Keratinocyte (primary cell): Measurements from ENCODE around the gene C1R. TPM values are rescaled to one million over a fixed set of nuclear protein-coding genes. Genes with fewer than 3 reads are reported as not detected.
"Not testable (repeated sequence)": the region's sequence is repeated elsewhere in the genome, so short reads cannot be mapped to it uniquely, and the experiment has no call there.

Source experiments
- DNase-seq: peaks from one replicate; pipeline ENCODE4 v3.0.0-alpha.2; 2011; ENCODE audit warnings: low read depth, missing footprints, low spot score
- FAIRE-seq: peaks from 2 replicates; lab custom pipeline; 2011; peaks lifted over from hg19 to GRCh38; lab: Jason Lieb, UNC
- H2AFZ ChIP-seq: 2 replicates; pipeline ENCODE4 v1.6.0; 2012; ENCODE audit warnings: low read length, control low read depth, inconsistent platforms; ENCODE audit not compliant: control insufficient read depth
- H3K27ac ChIP-seq: 2 replicates; pipeline ENCODE4 v1.5.1; 2011; ENCODE audit warnings: low read length; ENCODE audit not compliant: control insufficient read depth, insufficient read depth
- H3K27me3 ChIP-seq: 3 replicates; pipeline ENCODE4 v1.6.0; 2011; ENCODE audit warnings: low read length; ENCODE audit not compliant: control insufficient read depth, insufficient read depth; ENCODE audit errors: extremely low read depth
- H3K36me3 ChIP-seq, 2 experiments: 2 replicates in 1 of 2; 3 replicates in 1 of 2; pipeline ENCODE4 v1.5.1; 2011; ENCODE audit warnings: low read length in 2 of 2, mild to moderate bottlenecking in 1 of 2; ENCODE audit not compliant: control insufficient read depth in 2 of 2, insufficient read depth in 2 of 2; ENCODE audit errors: extremely low read depth in 1 of 2
- H3K4me1 ChIP-seq: 3 replicates; pipeline ENCODE4 v1.5.1; 2011; ENCODE audit warnings: low read length; ENCODE audit not compliant: control insufficient read depth, insufficient read depth; ENCODE audit errors: extremely low read depth
- H3K4me2 ChIP-seq: 3 replicates; pipeline ENCODE4 v1.6.0; 2011; ENCODE audit warnings: low read depth, low read length; ENCODE audit not compliant: control insufficient read depth, insufficient read depth; ENCODE audit errors: extremely low read depth
- H3K4me3 ChIP-seq, 3 experiments: fragments of 200-600 bp in 1 of 3; sonication (generic) in 1 of 3; 2 replicates in 2 of 3; 3 replicates in 1 of 3; pipeline ENCODE4 v1.5.1; 2011 to 2016; ENCODE audit warnings: low read length in 3 of 3, mild to moderate bottlenecking in 3 of 3, control low read depth in 2 of 3, inconsistent platforms in 1 of 3, low read depth in 1 of 3, mixed read lengths in 1 of 3, mixed run types in 1 of 3, moderate library complexity in 1 of 3; ENCODE audit not compliant: control insufficient read depth in 2 of 3, insufficient read depth in 2 of 3; ENCODE audit errors: extremely low read depth in 1 of 3
- H3K79me2 ChIP-seq: 2 replicates; pipeline ENCODE4 v1.6.0; 2012; ENCODE audit warnings: low read length; ENCODE audit not compliant: control insufficient read depth, insufficient read depth
- H3K9ac ChIP-seq: 3 replicates; pipeline ENCODE4 v1.6.0; 2011; ENCODE audit warnings: low read length; ENCODE audit not compliant: control insufficient read depth, insufficient read depth; ENCODE audit errors: extremely low read depth
- H3K9me1 ChIP-seq: 3 replicates; pipeline ENCODE4 v1.6.0; 2011; ENCODE audit warnings: low read length; ENCODE audit not compliant: control insufficient read depth, insufficient read depth; ENCODE audit errors: extremely low read depth
- H3K9me3 ChIP-seq: 2 replicates; pipeline ENCODE4 v1.5.1; 2012; ENCODE audit warnings: low read depth, low read length; ENCODE audit not compliant: control insufficient read depth
- H4K20me1 ChIP-seq: 3 replicates; pipeline ENCODE4 v1.6.0; 2011; ENCODE audit warnings: low read length; ENCODE audit not compliant: control insufficient read depth, insufficient read depth; ENCODE audit errors: extremely low read depth
- CTCF ChIP-seq, 3 experiments: IDR thresholded peaks in 1 of 3; conservative IDR thresholded peaks in 1 of 3; optimal IDR thresholded peaks in 1 of 3; 2 replicates in 2 of 3; 3 replicates in 1 of 3; pipeline versions ENCODE3 to v1.5.1; 2011; ENCODE audit warnings: low read length in 3 of 3, mild to moderate bottlenecking in 3 of 3, moderate library complexity in 2 of 3, control low read depth in 1 of 3, inconsistent platforms in 1 of 3; ENCODE audit not compliant: insufficient read depth in 2 of 3; ENCODE audit errors: extremely low read depth in 1 of 3
- EZH2 ChIP-seq: IDR thresholded peaks from one replicate; pipeline ENCODE4 v1.6.1; 2012; ENCODE audit warnings: inconsistent platforms, mild to moderate bottlenecking, low read length, moderate library complexity
- dilution Hi-C: fragments of 300-500 bp; cut with MboI; formaldehyde crosslinking; loops from one replicate; pipeline ENCODE4 v1.7.0; 2020; ENCODE audit warnings: low sequenced_read_pairs; ENCODE audit not compliant: extremely low pct_ligation_motif_present
- polyA plus RNA-seq, 5 experiments: library from polyadenylated mRNA; depleted of rRNA in 3 of 5; stranded (reverse) in 3 of 5; stranded (forward) in 1 of 5; unstranded in 1 of 5; fragments of >200 nt; gene quantifications; 1 replicate in 1 of 5; 2 replicates in 3 of 5; 3 replicates in 1 of 5; pipeline versions ENCODE4 v1.2.1 to v1.2.3, GENCODE V29; 2011 to 2012; ENCODE audit warnings: missing spikeins in 2 of 5, low read depth in 1 of 5, low replicate concordance in 1 of 5

Gene C1R
- polyA plus RNA-seq, 1 donor (not counting 4 experiments of a cell fraction or from before 2014, with no cell fraction given), result 2.8 TPM

- no peak for TF ChIP-seq CTCF (optimal IDR thresholded peaks at IDR 0.05 in 1 of 3, IDR thresholded peaks at IDR 0.05 in 1 of 3, conservative IDR thresholded peaks at IDR 0.05 in 1 of 3; ENCODE audit: extremely low read depth in 1 of 3, insufficient read depth in 2 of 3, low read length in 3 of 3)
- no peak for TF ChIP-seq EZH2
These were observed 33.3 kb downstream of the C1R start for GRCh38 chr12:7058850-7059395.

GRCh38 chr12:7058163-7058845 is 33.9 kb downstream of the C1R start:
- Histone ChIP-seq H3K9me3 (no peaks in the 10 kb centered on the region), H4K20me1 (no peaks in the 10 kb centered on the region), H3K4me2 (no peak overlapping the region), H3K4me1 (peaks cover 5% of the 10 kb centered on the region), H3K27ac (no peak overlapping the region), H3K9ac (no peak overlapping the region), H3K36me3 (no peaks in the 10 kb centered on the region), H3K4me3 (no peak overlapping the region), H3K9me1 (no peaks in the 10 kb centered on the region), H2AFZ (no peak overlapping the region), H3K27me3 (no peaks in the 10 kb centered on the region), H3K79me2 (no peaks in the 10 kb centered on the region)
- DNase-seq, result no peak
- no peak for FAIRE-seq
- TF ChIP-seq EZH2, result no peak
- no peak for TF ChIP-seq CTCF (optimal IDR thresholded peaks at IDR 0.05 in 1 of 3, IDR thresholded peaks at IDR 0.05 in 1 of 3, conservative IDR thresholded peaks at IDR 0.05 in 1 of 3; ENCODE audit: extremely low read depth in 1 of 3, insufficient read depth in 2 of 3, low read length in 3 of 3)
- dilution Hi-C loops, result no loop called here

More at GRCh38 chr12:7058850-7059395, 33.3 kb downstream of the C1R start:
- Histone ChIP-seq H3K4me1 (peaks cover 5% of the 10 kb centered on the region), H3K79me2 (no peaks in the 10 kb centered on the region), H4K20me1 (no peaks in the 10 kb centered on the region), H3K4me2 (no peak overlapping the region), H3K9ac (no peak overlapping the region), H3K9me1 (no peaks in the 10 kb centered on the region), H2AFZ (no peak overlapping the region), H3K9me3 (no peaks in the 10 kb centered on the region), H3K4me3 (no peak overlapping the region), H3K27ac (no peak overlapping the region), H3K27me3 (no peaks in the 10 kb centered on the region), H3K36me3 (no peaks in the 10 kb centered on the region)
- dilution Hi-C loops, result no loop called here
- DNase-seq (no peak), FAIRE-seq (no peak)

GRCh38 chr12:7055736-7056135 is 36.5 kb downstream of the C1R start:
- H3K36me3 ChIP-seq, H3K27ac ChIP-seq, H3K4me2 ChIP-seq, H3K27me3 ChIP-seq, H3K9me3 ChIP-seq, H3K4me3 ChIP-seq, H4K20me1 ChIP-seq, H3K9me1 ChIP-seq, H3K9ac ChIP-seq, H3K4me1 ChIP-seq, DNase-seq, FAIRE-seq, H3K79me2 ChIP-seq, dilution Hi-C loops, H2AFZ ChIP-seq: not testable (repeated sequence)
